Osteoblast (primary cell): ENCODE results near the gene CDC27. TPM values are rescaled to one million over a fixed set of nuclear protein-coding genes. Genes with fewer than 3 reads are reported as not detected.

Experiments used
- DNase-seq: peaks from one replicate; pipeline ENCODE4 v3.0.0; 2011; ENCODE audit warnings: low spot score, mixed read lengths; ENCODE audit not compliant: insufficient read length; ENCODE audit errors: missing footprints
- H2AFZ ChIP-seq: 2 replicates; pipeline ENCODE4 v1.6.0; 2011; ENCODE audit warnings: mild to moderate bottlenecking, low read length
- H3K27ac ChIP-seq: 2 replicates; pipeline ENCODE4 v1.5.1; 2011; ENCODE audit warnings: mild to moderate bottlenecking, low read depth, low read length, moderate library complexity
- H3K27me3 ChIP-seq: 2 replicates; pipeline ENCODE4 v1.6.0; 2012; ENCODE audit warnings: mild to moderate bottlenecking, control low read depth, inconsistent platforms, low read length, moderate library complexity; ENCODE audit not compliant: insufficient read depth
- H3K36me3 ChIP-seq: 2 replicates; pipeline ENCODE4 v1.5.1; 2011; ENCODE audit warnings: mild to moderate bottlenecking, low read length, control low read depth, moderate library complexity; ENCODE audit not compliant: insufficient read depth
- H3K4me1 ChIP-seq: 2 replicates; pipeline ENCODE4 v1.5.1; 2011; ENCODE audit warnings: mild to moderate bottlenecking, low read length, control low read depth, moderate library complexity; ENCODE audit not compliant: insufficient read depth
- H3K4me2 ChIP-seq: 2 replicates; pipeline ENCODE4 v1.6.0; 2011; ENCODE audit warnings: mild to moderate bottlenecking, low read length; ENCODE audit not compliant: insufficient read depth
- H3K4me3 ChIP-seq: fragments of 200-600 bp; sonication (generic); 3 replicates; pipeline ENCODE4 v1.5.1; 2012; ENCODE audit warnings: mild to moderate bottlenecking, low read length, inconsistent platforms; ENCODE audit not compliant: insufficient read depth
- H3K79me2 ChIP-seq: 2 replicates; pipeline ENCODE4 v1.6.0; 2012; ENCODE audit warnings: mild to moderate bottlenecking, low read length, control low read depth, inconsistent platforms; ENCODE audit not compliant: insufficient read depth
- H3K9me3 ChIP-seq: 2 replicates; pipeline ENCODE4 v1.5.1; 2011; ENCODE audit warnings: low read depth, low read length, control low read depth
- H4K20me1 ChIP-seq: 2 replicates; pipeline ENCODE4 v1.6.0; 2012; ENCODE audit warnings: mild to moderate bottlenecking, low read length, control low read depth; ENCODE audit not compliant: insufficient read depth
- total RNA-seq: library from RNA; depleted of rRNA; stranded (reverse); fragments of >200 nt; gene quantifications from 2 replicates; pipeline ENCODE4 v1.2.3, GENCODE V29; 2012
- TF ChIP-seq, protein P1 (sequence below): IDR thresholded peaks from 2 replicates; pipeline ENCODE4 v1.5.1; 2011; ENCODE audit warnings: mild to moderate bottlenecking, low read depth, low read length, moderate library complexity; ENCODE audit errors: extremely low read depth

The CDC27 gene
- total RNA-seq, 1 donor = 80.3 TPM

DNA sequence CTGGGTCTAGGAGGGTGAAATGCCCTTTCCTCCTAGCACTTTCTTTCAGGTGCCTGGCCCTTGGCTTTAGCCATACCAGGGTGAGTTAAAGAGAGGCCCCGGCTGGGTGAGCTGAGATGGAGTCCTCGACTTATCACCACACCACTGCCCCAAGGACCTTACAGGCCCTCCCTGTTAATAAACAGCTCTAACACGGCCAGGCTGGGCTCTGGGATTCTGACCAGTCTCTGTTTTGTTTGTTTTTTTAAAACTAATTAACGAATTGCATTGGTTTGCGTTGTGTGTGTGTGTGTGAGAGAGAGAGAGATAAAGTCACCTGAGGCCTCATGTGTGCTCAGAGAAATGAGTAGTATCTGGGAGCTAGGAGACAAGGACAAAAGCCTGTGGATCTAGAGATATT lies 34.4 kb upstream of the CDC27 start:
- DNase-seq = no peak
- Histone ChIP-seq H3K4me1 (peaks cover 21% of the 10 kb centered on the region), H4K20me1 (no peaks in the 10 kb centered on the region), H3K9me3 (no peaks in the 10 kb centered on the region), H3K4me2 (no peak overlapping the region), H3K27ac (no peak overlapping the region), H3K4me3 (no peak overlapping the region), H2AFZ (peak overlapping the region; percentile 30), H3K36me3 (no peaks in the 10 kb centered on the region), H3K27me3 (no peaks in the 10 kb centered on the region), H3K79me2 (no peaks in the 10 kb centered on the region)
- TF ChIP-seq, protein P1, sequence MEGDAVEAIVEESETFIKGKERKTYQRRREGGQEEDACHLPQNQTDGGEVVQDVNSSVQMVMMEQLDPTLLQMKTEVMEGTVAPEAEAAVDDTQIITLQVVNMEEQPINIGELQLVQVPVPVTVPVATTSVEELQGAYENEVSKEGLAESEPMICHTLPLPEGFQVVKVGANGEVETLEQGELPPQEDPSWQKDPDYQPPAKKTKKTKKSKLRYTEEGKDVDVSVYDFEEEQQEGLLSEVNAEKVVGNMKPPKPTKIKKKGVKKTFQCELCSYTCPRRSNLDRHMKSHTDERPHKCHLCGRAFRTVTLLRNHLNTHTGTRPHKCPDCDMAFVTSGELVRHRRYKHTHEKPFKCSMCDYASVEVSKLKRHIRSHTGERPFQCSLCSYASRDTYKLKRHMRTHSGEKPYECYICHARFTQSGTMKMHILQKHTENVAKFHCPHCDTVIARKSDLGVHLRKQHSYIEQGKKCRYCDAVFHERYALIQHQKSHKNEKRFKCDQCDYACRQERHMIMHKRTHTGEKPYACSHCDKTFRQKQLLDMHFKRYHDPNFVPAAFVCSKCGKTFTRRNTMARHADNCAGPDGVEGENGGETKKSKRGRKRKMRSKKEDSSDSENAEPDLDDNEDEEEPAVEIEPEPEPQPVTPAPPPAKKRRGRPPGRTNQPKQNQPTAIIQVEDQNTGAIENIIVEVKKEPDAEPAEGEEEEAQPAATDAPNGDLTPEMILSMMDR = no peak

DNA sequence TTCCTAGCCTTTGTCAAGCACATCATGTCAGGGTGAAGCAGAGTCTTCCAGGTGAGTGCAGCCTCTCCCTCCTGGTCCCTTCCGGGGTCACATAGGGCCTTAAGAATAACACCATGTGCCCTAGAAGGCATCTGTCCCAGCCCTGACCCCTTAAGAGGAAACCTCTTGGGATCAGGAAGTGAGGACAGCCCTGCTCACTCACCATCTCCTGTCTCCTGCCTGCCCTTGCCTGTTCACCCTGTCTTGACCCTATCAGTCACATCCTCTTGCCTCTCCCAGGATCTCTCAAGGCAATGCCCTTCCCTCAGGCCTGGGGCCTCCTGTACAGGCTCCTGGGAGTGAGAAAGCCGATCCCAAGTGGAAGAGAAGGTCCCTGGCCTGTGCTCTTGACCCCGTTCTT lies 33.9 kb upstream of the CDC27 start:
- peak overlapping the region; percentile 30 for H2AFZ ChIP-seq
- no peak overlapping the region for H3K27ac ChIP-seq
- DNase-seq = no peak
- H3K9me3 ChIP-seq = no peaks in the 10 kb centered on the region
- H3K27me3 ChIP-seq = no peaks in the 10 kb centered on the region
- no peak overlapping the region for H3K4me3 ChIP-seq
- TF ChIP-seq, protein P1 = no peak
- H3K4me2 ChIP-seq = no peak overlapping the region
- no peaks in the 10 kb centered on the region for H3K79me2 ChIP-seq
- H3K36me3 ChIP-seq = no peaks in the 10 kb centered on the region
- H3K4me1 ChIP-seq = peaks cover 21% of the 10 kb centered on the region
- H4K20me1 ChIP-seq = no peaks in the 10 kb centered on the region

DNA sequence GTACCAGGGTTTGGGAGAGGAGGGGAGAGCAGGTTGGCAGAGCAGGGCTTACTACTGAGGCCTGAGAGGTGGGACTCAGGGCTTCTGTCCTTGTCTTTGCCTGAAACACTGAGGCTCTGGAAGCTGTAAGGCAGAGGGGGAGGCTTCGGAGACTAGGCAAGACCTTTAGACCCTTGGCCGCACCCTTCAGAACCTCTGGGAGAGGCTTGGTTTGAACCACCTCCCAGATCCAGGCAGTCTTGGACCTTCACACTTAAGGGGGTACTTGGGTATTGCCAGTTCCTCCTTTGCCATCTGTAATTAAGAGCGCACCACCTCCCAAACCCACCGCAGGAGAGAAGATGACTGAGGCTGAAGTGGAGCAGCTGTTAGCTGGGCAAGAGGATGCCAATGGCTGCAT lies 33.0 kb upstream of the CDC27 start:
- Histone ChIP-seq H3K4me1 (peaks cover 21% of the 10 kb centered on the region), H3K4me3 (no peak overlapping the region), H3K36me3 (no peaks in the 10 kb centered on the region), H3K9me3 (no peaks in the 10 kb centered on the region), H3K27ac (no peak overlapping the region), H4K20me1 (no peaks in the 10 kb centered on the region), H3K27me3 (no peaks in the 10 kb centered on the region), H3K4me2 (no peak overlapping the region), H2AFZ (no peak overlapping the region), H3K79me2 (no peaks in the 10 kb centered on the region)
- TF ChIP-seq, protein P1 = no peak
- no peak for DNase-seq

DNA sequence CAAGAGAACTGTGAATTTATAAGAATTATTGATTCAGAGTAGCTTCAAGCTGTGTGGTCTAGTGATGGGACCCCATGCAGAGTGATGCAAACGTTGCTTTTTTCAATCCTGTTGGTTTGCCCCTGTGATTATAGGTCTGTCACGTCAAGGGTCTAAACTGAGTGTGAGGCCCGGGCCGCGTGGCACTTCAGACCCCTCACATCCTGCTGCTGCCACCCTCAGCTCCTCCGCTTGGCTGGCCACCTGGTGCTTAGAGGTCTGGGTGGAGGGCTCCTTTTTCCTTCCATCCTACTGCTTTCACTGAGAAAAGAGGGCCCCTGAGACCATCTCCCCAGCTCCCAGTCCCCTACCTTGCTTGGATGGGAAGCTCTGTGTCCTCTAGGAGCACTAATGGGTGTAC lies 32.1 kb upstream of the CDC27 start:
- Histone ChIP-seq H3K4me3 (no peak overlapping the region), H3K27me3 (no peaks in the 10 kb centered on the region), H3K4me2 (no peak overlapping the region), H3K79me2 (no peaks in the 10 kb centered on the region), H4K20me1 (no peaks in the 10 kb centered on the region), H3K36me3 (no peaks in the 10 kb centered on the region), H3K9me3 (no peaks in the 10 kb centered on the region), H3K27ac (no peak overlapping the region), H3K4me1 (peaks cover 18% of the 10 kb centered on the region), H2AFZ (no peak overlapping the region)
- TF ChIP-seq, protein P1 = no peak
- DNase-seq = no peak
